ENCODE data around the gene EFCAB6.

The EFCAB6 gene

GRCh38 chr22:43845981-43846380, 33.9 kb upstream of the EFCAB6 start:
- no peak for DNase-seq

GRCh38 chr22:43844560-43845545, 32.7 kb upstream of the EFCAB6 start:
- no peak for DNase-seq

DNA sequence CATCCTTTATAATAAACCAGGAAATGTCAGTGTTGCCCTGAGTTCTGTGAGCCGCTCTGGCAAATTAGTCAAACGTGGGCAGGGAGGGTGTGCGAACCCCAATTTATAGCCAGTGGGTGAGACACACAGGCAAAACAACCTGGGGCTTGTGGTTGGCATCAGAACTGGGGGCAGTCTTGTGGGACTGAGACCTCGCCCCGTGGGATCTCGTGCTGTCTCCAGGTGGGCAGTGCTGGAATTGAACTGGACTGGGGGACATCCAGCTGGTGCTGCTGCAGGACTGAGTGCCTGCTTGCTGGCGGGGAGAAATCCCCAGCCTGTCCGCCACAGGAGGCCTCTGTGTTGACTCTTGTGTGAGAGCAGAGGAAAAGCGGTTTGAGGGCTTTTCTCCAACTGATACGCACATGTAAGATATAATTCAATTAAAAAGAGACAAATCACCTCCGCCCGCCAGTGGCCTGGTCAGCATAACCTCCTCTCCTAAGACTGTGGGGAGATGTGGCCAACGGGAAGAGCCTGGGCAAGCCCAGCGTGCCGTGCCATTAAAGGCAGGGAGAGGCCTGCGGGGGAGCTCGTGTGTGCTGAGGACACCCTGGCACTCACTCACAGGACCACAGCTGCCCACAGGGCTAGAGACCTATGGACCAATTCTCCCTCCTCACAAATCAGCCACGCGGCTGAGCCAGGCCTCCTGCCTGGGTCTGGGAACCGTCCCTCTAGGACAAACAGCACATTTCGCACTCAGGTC, 31.9 kb upstream of the EFCAB6 start:
- DNase-seq, result no peak

- no peak for DNase-seq
Measured at GRCh38 chr22:43841742-43842141, 29.6 kb upstream of the EFCAB6 start.

GRCh38 chr22:43840851-43841250, 28.7 kb upstream of the EFCAB6 start:
- no peak for DNase-seq

DNA sequence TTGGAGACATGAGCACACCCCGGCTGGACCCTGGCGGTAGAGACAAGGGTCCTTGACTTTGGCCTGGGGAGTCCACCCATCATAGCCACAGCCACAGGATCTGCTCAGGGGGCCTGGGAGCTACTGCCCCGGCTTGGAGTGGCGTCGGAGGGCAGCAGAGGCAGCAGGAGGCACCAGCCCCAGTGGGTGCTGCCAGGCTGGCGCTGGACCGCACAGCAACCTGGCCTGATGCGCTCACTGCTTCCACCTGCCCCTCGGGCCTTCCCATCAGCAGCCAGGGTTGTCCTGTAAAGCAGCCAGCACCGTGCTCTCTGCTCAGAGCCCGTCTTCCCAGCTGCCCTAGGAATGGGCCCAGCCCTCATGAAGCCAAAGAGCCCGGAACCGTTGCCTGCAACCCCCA, 28.3 kb upstream of the EFCAB6 start:
- no peak for DNase-seq

DNA sequence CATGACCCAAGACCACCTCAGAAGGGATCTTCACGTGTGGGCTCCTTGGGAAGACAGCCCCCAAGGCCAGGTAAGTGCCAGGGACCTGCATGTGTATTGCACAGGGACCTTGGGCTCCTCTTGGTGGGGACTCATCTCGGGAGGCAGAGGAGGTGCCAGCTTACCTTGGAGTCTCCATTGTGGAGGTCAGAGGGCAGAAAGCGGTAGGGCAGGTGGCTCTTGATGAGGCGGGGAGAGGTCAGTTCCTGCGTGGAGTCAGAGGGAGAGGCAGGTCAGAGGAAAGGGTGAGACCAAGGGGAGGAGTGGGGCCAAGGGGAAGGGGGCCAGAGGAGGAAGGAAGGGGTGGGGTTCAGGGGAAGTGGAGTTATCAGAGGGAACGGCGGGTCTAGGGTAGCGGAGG, 27.7 kb upstream of the EFCAB6 start:
- no peak for DNase-seq

- DNase-seq, result no peak
Measured at GRCh38 chr22:43838571-43839307, 26.6 kb upstream of the EFCAB6 start.

- no peak for DNase-seq
Measured at GRCh38 chr22:43838161-43838560, 26.1 kb upstream of the EFCAB6 start.

DNA sequence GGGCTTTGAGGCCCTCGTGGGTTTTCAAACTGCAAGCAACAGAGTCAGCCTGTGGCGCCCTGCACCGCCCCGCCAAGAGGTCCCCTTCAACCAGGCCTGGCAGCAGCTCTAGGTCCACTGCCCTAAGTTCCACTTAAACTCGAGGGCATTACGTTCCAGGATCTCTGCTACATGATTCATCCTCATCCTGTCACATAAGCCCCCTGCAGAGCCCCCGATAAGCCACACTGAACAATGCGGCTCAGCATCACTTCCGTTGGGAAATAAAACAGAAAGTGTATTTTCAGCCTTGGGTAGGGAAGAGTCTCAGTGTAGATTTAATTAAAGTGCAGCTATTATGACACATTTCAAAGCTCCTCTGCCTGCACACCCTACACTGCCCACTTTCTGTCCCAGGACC, 25.6 kb upstream of the EFCAB6 start:
- DNase-seq, result no peak

- DNase-seq, result no peak
Measured at GRCh38 chr22:43835736-43836135, 23.6 kb upstream of the EFCAB6 start.

GRCh38 chr22:43835166-43835565, 23.1 kb upstream of the EFCAB6 start:
- DNase-seq, result no peak

- DNase-seq, result no peak
Measured at GRCh38 chr22:43833286-43834240, 21.5 kb upstream of the EFCAB6 start.

DNA sequence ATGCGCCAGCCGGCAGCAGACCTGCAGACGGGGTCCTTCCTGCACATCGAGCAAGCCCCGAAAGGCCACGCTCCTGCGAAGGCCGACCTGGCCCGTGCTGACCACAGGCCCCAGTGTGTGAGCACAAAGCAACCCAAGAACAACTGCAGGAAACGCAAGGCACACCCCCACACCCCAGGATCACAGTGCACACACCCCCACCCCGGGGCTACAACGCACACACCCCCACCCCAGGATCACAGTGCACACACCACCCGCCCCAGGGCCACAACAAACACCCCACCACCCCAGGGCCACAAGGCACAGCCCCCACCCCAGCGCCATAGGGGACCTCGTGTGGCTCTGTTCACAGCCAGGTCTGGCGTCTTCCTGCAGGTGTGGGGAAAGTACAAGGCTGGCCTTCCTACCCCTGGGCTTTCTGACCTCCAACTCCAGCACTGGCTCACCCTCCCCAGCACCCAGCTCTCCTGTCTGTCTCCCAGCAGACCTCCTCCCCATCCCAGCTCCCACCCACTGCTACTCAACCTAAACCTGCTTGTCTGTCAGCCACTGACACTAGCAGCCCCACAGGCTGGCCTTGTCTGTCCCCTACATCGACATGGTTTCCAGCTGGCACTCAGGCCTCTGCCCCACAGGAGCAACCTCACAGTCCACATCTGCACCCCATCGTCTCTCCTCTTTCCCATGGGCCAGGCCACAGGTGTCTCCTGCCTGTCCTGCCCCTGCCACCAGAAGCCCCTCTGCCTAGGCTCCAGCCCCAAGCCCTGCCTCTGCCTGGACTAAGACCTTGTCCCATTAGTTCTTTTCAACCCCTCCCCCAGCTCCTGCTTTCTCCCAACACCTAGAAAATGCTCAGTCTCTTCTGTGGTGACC, 20.5 kb upstream of the EFCAB6 start:
- no peak for DNase-seq

DNA sequence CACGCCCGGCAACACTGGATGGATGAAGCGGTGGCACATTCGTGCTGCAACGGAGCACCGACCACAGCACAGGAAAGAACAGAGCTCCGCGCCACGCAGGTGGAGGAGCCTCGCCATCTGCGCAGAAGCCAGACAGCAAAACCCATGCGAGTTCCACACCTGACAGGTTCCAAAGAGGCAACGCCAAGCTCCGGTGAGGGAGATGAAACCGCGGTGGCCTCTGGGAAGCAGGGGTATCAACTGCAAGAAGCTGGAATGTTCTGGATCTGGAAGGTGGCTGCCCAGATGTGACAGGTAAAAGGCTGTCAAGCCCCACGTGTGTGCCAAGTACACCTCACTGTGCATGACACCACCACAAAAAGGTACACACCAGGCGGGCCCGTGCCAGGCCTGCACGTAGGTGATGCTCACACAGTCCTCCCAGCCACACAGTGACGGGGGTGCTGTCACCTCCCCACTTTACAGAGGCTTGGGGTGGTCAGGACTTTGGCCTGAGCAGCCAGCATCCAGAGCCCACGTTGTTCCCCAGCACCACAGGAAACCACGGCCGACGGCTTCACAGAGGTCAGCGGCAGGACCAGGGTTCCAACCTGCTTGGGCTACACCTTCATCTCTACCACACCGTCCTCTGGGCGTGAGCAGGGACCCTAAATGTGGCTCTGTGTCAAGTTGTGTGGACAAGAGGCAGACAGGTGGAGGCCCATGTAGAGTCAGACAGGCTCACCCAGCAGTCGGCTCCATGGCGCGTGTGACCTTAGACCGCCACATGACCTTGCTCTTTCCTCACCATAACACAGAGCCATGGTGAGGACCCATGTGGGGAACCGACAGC, 19.7 kb upstream of the EFCAB6 start:
- DNase-seq, result no peak

DNA sequence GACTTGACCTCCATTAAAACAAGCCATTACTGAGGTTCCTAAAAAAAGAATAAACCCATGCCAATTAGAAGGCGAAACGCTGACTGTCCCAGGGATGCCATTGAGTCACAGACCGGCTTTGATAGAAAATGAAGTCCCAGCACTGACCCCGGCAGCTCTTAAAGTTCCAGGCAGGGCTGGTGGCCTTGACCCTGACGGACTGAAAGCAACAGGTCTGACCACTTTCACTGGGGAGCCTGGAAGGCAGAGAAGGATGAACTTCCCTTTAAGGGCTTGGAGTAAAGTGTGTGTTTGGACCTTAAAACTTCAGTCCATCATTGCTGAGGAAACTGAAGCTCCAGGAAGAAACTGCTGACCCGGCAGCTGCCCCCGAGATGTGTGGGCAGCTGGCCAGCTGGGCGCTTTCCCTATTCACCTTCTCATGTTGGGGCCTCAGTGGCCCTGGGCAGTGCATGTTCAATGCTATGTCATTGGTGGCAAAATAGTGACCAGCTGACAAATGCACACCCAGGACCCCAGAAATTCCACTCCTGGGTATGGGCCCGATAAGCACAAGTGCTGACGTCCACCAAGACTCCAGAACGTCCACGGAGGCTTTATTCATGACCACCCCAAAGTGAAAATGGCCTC, 18.9 kb upstream of the EFCAB6 start:
- no peak for DNase-seq

DNA sequence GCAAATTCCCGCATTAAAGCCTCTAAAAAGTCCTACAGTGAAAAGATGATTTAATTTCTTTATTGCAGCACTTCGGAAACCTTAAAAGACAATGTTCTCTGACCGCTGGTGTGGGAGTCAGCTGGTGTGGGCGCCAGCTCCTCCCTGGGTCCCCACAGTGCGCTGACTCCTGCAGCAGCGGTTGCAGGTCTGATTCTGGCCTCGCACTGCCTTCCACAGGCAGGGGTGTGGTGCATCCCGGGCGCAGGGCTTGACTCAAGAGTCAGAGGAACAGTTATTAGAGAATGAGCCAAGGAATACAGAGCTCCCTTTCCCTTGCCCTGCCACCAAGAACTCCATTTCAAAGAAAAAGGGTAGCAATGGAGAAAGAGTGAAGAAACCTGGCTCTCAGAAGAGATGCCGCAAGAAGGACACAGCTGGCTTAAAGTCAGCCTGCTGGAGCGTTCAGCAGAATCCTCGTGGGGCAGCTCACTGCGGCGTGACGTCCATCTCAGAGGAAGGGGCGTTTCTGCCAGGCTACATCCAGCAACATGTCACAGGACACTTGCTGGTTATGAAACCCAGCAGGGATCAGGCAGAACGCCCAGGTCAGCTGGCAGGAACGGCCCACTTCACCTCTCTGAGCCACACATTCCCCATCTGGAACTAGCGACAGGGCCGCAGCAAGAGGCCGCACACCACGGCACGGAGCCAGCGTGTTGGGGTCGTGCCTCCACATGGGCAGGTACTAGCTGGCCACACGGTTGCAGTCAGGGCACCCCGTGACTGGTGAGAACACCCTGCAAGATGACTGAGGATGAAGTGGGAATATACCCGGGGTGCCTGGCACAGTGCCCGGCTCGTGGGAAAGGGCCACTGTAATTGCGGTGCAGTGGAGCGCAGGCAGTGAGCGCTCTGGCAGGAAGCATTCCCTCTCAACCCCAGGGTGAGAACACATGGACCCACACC, 18.1 kb upstream of the EFCAB6 start:
- DNase-seq, result peak; percentile 23

DNA sequence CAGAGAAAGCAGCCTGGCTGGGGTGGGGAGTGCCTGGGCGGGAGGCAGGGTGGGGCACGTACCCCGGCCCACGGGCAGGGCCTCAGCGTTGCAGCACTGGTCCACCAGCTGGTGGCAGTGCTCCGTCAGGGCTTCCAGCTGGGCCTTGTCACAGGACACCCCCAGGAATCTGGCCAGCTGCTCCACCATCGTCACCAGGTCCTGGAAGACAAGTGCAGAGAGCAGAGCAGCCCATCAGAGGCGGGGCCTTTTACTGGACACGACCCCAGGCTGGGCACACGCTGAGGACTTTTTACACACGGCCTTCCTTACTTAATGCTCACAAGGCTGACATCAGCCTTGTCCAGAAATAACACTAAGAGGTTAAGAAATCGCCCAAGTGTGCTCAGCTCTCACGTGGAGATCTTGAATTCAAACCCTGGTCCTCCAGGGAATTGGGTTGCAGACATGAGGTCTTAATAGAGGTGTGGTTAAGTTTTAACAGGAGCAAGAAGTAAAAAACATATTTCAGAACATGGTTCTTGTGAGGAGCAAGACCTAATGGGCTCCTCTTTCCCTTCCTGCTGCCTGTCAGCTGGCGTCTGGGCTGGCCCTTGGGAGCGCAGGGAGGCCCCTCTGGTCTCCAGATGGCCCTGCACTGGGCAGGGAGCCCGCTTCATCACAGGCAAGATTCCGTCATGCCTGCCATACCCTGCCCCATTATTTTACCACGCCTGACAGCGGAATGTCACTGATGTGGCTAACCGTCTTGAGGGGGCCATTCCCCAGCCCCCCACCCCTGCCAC, 17.1 kb upstream of the EFCAB6 start:
- DNase-seq, result no peak
